GM19043 (cell line): Measurements from ENCODE around the gene SPHK2.
"Not testable (repeated sequence)": the region's sequence is repeated elsewhere in the genome, so short reads cannot be mapped to it uniquely, and the experiment has no call there.

Experiments used
- ATAC-seq: cut with Tn5 transposase; IDR thresholded peaks from one replicate; pipeline ENCODE4 v1.9.1; 2021; ENCODE audit warnings: low read depth; ENCODE audit not compliant: unreplicated experiment

The SPHK2 gene

DNA sequence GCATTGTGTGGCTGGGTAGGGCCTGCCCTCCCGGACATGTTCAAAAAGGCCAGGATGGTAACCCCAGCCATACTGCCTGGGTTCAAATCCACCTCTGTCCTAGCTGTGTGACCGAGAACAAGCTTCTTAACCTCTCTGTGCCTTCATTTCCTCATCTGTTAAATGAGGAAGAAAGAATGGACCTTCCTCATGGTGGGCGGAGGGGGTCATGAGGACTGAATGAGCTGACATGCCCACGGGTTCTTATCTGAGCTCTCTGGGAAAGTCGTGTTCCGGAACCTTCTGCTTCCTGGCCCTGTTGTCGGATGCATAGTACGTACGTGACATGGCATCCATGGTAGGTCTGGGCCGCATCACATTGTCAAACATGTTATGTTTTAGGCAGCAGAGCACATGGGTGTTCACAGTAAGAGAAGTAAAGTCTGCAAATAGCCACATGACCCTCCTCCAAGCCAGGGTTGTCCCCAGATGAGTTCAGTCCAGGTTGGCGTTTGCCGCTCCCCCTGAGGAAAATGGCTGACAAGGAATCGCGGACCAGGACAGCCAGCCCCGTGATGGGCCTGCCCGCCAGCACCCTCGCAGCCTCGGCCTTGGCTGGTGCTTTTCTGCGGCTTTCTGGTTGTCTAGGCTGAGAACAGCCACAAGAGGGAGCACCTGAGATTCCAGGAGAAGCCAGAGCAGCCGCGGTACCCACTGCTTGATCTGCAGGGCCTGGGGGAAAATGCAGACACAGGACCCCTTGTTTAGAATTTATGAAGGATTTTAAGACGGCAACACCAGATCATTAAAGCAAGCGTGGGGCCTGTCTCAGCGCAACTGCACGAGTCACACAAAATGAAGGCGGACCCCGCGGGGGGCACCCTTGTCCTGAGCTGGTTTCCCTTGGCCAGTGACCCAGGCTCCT is 55.9 kb downstream of the SPHK2 start:
- ATAC-seq = no peak

DNA sequence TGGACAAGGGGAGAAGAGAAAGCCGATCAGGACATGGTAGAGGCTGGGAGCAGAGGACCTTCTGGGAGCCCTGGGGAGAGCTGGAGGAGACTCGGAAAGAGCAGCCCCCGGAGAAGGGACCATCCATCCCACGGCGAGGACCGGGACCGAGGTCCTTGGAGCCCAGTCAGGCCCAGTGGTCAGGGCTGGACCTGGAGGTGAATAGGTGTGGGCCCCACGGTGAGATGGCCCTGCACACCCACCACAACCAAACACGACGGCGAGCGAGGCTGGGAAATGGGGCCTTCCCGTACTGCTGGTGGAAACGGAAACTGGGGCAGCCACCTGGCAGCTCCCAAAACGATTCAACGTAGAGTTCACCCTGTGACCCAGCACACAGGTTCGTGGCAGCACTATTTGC is 57.2 kb downstream of the SPHK2 start:
- ATAC-seq = no peak

DNA sequence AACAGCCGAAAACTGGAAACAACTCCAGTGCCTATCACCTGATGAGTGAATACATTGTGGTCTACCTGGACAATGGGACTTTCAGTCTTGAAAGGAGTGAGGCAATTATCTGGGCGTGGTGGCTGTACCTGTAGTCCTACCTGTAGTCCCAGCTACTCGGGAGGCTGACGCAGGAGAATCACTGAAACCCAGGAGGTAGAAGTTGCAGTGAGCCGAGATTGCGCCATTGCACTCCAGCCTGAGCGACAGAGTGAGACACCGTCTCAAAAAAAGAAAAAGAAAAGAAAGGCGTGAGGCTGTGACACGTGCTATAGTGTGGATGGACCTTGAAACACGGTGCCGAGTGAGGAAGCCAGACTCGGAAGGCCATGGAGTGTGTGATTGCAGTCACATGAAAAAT is 57.6 kb downstream of the SPHK2 start:
- no peak for ATAC-seq

DNA sequence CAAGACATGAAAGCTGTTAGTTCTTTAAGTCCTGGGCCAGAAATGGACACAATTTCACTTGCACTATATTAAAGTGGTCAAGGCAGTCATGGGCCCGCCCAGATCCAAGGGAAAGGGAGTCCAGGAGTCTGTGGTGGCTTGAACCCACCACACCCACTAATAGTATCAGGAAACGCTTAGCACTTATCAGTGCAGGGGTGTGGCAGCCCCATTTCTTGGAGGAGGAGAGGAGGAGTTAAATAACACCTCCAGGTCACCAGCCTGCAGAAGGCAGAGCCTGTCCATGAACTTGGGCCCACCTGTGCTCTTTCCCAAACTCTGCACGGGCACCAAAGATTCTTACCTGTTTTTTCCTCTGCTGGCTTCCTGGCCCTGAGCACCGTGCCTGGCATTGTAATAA is 58.9 kb downstream of the SPHK2 start:
- ATAC-seq = no peak

DNA sequence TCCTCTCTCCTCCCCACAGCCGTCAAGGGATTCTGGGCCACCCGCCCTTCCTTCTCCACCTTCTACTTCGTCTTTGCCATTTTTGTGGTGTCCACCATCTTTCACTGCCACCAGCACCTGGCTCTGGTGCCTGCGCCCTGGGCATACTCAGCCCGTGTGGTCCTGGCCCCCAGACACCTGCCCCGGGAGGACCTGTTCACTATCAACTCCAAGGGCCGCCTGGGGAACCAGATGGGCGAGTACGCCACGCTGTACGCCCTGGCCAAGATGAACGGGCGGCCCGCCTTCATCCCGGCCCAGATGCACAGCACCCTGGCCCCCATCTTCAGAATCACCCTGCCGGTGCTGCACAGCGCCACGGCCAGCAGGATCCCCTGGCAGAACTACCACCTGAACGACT is 60.7 kb downstream of the SPHK2 start:
- not testable (repeated sequence) for ATAC-seq
